ENCODE results near the gene BDH2. TPM values are rescaled to one million over a fixed set of nuclear protein-coding genes. Genes with fewer than 3 reads are reported as not detected.
A peak's percentile ranks its signal among the peaks of the same experiment; 100 is the strongest.

BDH2 gene
- total RNA-seq, 1 donor from 2014 or later: 60.0 TPM

GRCh38 chr4:103098341-103098740 is 1.3 kb downstream of the BDH2 start:
- TF ChIP-seq CTCF (IDR thresholded peaks at IDR 0.05): no peak
- no peaks in the 10 kb centered on the region for H3K27me3 Mint-ChIP-seq (ENCODE audit: unreplicated experiment)
- peaks cover 27% of the 10 kb centered on the region for H3K4me1 Mint-ChIP-seq (ENCODE audit: unreplicated experiment)
- peaks cover 15% of the 10 kb centered on the region for H3K36me3 Mint-ChIP-seq (ENCODE audit: unreplicated experiment)
- peak overlapping the region; percentile 84 for H3K4me3 Mint-ChIP-seq (ENCODE audit: unreplicated experiment)
- no peak for DNase-seq (ENCODE audit: extremely low spot score, unreplicated experiment)
- no peaks in the 10 kb centered on the region for H3K9me3 Mint-ChIP-seq (ENCODE audit: unreplicated experiment)
- peak overlapping the region; percentile 87 for H3K27ac Mint-ChIP-seq (ENCODE audit: unreplicated experiment)

GRCh38 chr4:103097112-103097511 is 2.5 kb downstream of the BDH2 start:
- TF ChIP-seq CTCF (IDR thresholded peaks at IDR 0.05): no peak
- Mint-ChIP-seq H3K9me3 (ENCODE audit: unreplicated experiment) (no peaks in the 10 kb centered on the region), H3K27me3 (ENCODE audit: unreplicated experiment) (no peaks in the 10 kb centered on the region), H3K27ac (ENCODE audit: unreplicated experiment) (no peak overlapping the region), H3K36me3 (ENCODE audit: unreplicated experiment) (peaks cover 15% of the 10 kb centered on the region), H3K4me3 (ENCODE audit: unreplicated experiment) (no peak overlapping the region), H3K4me1 (ENCODE audit: unreplicated experiment) (peaks cover 38% of the 10 kb centered on the region)
- no peak for DNase-seq (ENCODE audit: extremely low spot score, unreplicated experiment)

GRCh38 chr4:103095080-103095479 is 4.6 kb downstream of the BDH2 start:
- H3K9me3 Mint-ChIP-seq (ENCODE audit: unreplicated experiment): no peaks in the 10 kb centered on the region
- H3K4me3 Mint-ChIP-seq (ENCODE audit: unreplicated experiment): no peak overlapping the region
- H3K27me3 Mint-ChIP-seq (ENCODE audit: unreplicated experiment): no peaks in the 10 kb centered on the region
- no peak overlapping the region for H3K27ac Mint-ChIP-seq (ENCODE audit: unreplicated experiment)
- H3K4me1 Mint-ChIP-seq (ENCODE audit: unreplicated experiment): peaks cover 46% of the 10 kb centered on the region
- TF ChIP-seq CTCF (IDR thresholded peaks at IDR 0.05): no peak
- DNase-seq (ENCODE audit: extremely low spot score, unreplicated experiment): no peak
- peaks cover 31% of the 10 kb centered on the region for H3K36me3 Mint-ChIP-seq (ENCODE audit: unreplicated experiment)

GRCh38 chr4:103092245-103092644 is 7.4 kb downstream of the BDH2 start:
- no peak overlapping the region for H3K4me3 Mint-ChIP-seq (ENCODE audit: unreplicated experiment)
- peaks cover 28% of the 10 kb centered on the region for H3K4me1 Mint-ChIP-seq (ENCODE audit: unreplicated experiment)
- H3K27ac Mint-ChIP-seq (ENCODE audit: unreplicated experiment): peak overlapping the region; percentile 28
- no peak for TF ChIP-seq CTCF (IDR thresholded peaks at IDR 0.05)
- peaks cover 44% of the 10 kb centered on the region for H3K36me3 Mint-ChIP-seq (ENCODE audit: unreplicated experiment)
- H3K27me3 Mint-ChIP-seq (ENCODE audit: unreplicated experiment): no peaks in the 10 kb centered on the region
- no peaks in the 10 kb centered on the region for H3K9me3 Mint-ChIP-seq (ENCODE audit: unreplicated experiment)
- no peak for DNase-seq (ENCODE audit: extremely low spot score, unreplicated experiment)

GRCh38 chr4:103091601-103092223 is 7.9 kb downstream of the BDH2 start:
- DNase-seq (ENCODE audit: extremely low spot score, unreplicated experiment): no peak
- peak; percentile 60 for TF ChIP-seq CTCF (IDR thresholded peaks at IDR 0.05)
- Mint-ChIP-seq H3K4me1 (ENCODE audit: unreplicated experiment) (peaks cover 24% of the 10 kb centered on the region), H3K36me3 (ENCODE audit: unreplicated experiment) (peaks cover 46% of the 10 kb centered on the region), H3K9me3 (ENCODE audit: unreplicated experiment) (no peaks in the 10 kb centered on the region), H3K27ac (ENCODE audit: unreplicated experiment) (no peak overlapping the region), H3K27me3 (ENCODE audit: unreplicated experiment) (no peaks in the 10 kb centered on the region), H3K4me3 (ENCODE audit: unreplicated experiment) (no peak overlapping the region)

Data from osteocyte (in vitro differentiated cells).